HepG2 (cell line): ENCODE measurements around the gene MYO1E. TPM values are rescaled to one million over a fixed set of nuclear protein-coding genes. Genes with fewer than 3 reads are reported as not detected.

Experiments used
- ATAC-seq: fragments of 200-7000 bp; cut with Tn5 transposase; 3 replicates; pipeline ENCODE4 v1.9.1; 2020; ENCODE audit warnings: mild to moderate bottlenecking, moderate library complexity
- BruUV-seq: library from RNA; stranded (reverse); fragments of 400-500 nt; replicated peaks from 2 replicates; lab custom pipeline; 2021; lab: Mats Ljungman, UMichigan
- CTCF ChIA-PET: fragments of 300-600 bp; formaldehyde crosslinking; extraction: SDS; loops from one replicate; lab custom pipeline; 2021; ENCODE audit warnings: low total read pairs, inconsistent platforms, low intra/inter-chr PET ratio; lab: Yijun Ruan, JAX
- POLR2A ChIA-PET: fragments of 350-600 bp; sonication (Branson Sonifier 250); formaldehyde crosslinking; loops from one replicate; lab custom pipeline; 2020; ENCODE audit warnings: antibody characterized with exemption, inconsistent platforms; lab: Yijun Ruan, JAX
- DNase-seq: peaks from one replicate; pipeline ENCODE4 v3.0.0-alpha.2; 2015; ENCODE audit warnings: low spot score
- FAIRE-seq: peaks from 3 replicates; lab custom pipeline; 2011; peaks lifted over from hg19 to GRCh38; lab: Jason Lieb, UNC
- H2AFZ ChIP-seq: one replicate; pipeline ENCODE4 v1.6.1; 2011; ENCODE audit warnings: low read length, inconsistent platforms
- H3K27ac ChIP-seq: fragments of 300-600 bp; 3 replicates; pipeline ENCODE4 v1.8.0; 2011; ENCODE audit warnings: mixed run types, mild to moderate bottlenecking, mixed read lengths, low read length, inconsistent platforms; ENCODE audit not compliant: insufficient read depth; ENCODE audit errors: extremely low read length
- H3K27me3 ChIP-seq, 2 experiments: fragments of 200-600 bp in 1 of 2; 2 replicates in 1 of 2; 3 replicates in 1 of 2; pipeline versions ENCODE4 v1.6.0 to v1.8.0; 2011; ENCODE audit warnings: low read length in 2 of 2, mild to moderate bottlenecking in 2 of 2, moderate library complexity in 2 of 2, inconsistent platforms in 1 of 2; ENCODE audit not compliant: insufficient read depth in 2 of 2, control insufficient read depth in 1 of 2
- H3K36me3 ChIP-seq, 2 experiments: fragments of 200-600 bp in 1 of 2; replicated peaks in 1 of 2; 2 replicates in 1 of 2; 3 replicates in 1 of 2; pipeline versions ENCODE4 v1.5.1 to v1.8.0; 2011; ENCODE audit warnings: low read length in 2 of 2, inconsistent platforms in 1 of 2; ENCODE audit not compliant: insufficient read depth in 2 of 2, control insufficient read depth in 1 of 2
- H3K4me1 ChIP-seq: 2 replicates; pipeline ENCODE4 v1.5.1; 2012; ENCODE audit warnings: low read length, inconsistent platforms; ENCODE audit not compliant: insufficient read depth
- H3K4me2 ChIP-seq: 2 replicates; pipeline ENCODE4 v1.6.0; 2011; ENCODE audit warnings: low read depth, low read length, inconsistent platforms
- H3K4me3 ChIP-seq, 3 experiments: fragments of 200-600 bp in 1 of 3; sonication (generic), shearing (Covaris generic) in 1 of 3; replicated peaks in 1 of 3; 2 replicates each; pipeline ENCODE4 v1.5.1; 2011 to 2016; ENCODE audit warnings: low read length in 3 of 3, inconsistent platforms in 2 of 3, low read depth in 2 of 3, mild to moderate bottlenecking in 2 of 3, control low read depth in 1 of 3, mixed read lengths in 1 of 3; ENCODE audit not compliant: insufficient read depth in 1 of 3
- H3K79me2 ChIP-seq: one replicate; pipeline ENCODE4 v1.6.1; 2011; ENCODE audit warnings: low read length, inconsistent platforms; ENCODE audit not compliant: insufficient read depth
- H3K9ac ChIP-seq: 2 replicates; pipeline ENCODE4 v1.6.0; 2011; ENCODE audit warnings: mild to moderate bottlenecking, low read depth, low read length, inconsistent platforms; ENCODE audit not compliant: insufficient read depth
- H3K9me3 ChIP-seq: 2 replicates; pipeline ENCODE4 v1.5.1; 2012; ENCODE audit warnings: mild to moderate bottlenecking, low read length
- H4K20me1 ChIP-seq: 2 replicates; pipeline ENCODE4 v1.6.0; 2011; ENCODE audit warnings: inconsistent platforms, mild to moderate bottlenecking, low read length, moderate library complexity; ENCODE audit not compliant: insufficient read depth
- BRF2 ChIP-seq: sonication (generic); formaldehyde crosslinking; IDR thresholded peaks from 2 replicates; pipeline ENCODE4 v1.8.1; 2022; ENCODE audit warnings: mild to moderate bottlenecking, missing genetic modification reagents
- ELF3 ChIP-seq: IDR thresholded peaks from 2 replicates; pipeline ENCODE4 v1.6.1; 2016; ENCODE audit warnings: missing genetic modification reagents, missing compliant biosample characterization
- FOXC1 ChIP-seq: sonication (generic); formaldehyde crosslinking; IDR thresholded peaks from 2 replicates; pipeline ENCODE4 v1.8.0; 2022; ENCODE audit warnings: mild to moderate bottlenecking, missing genetic modification reagents, borderline replicate concordance
- FOXP4 ChIP-seq: sonication (generic); formaldehyde crosslinking; IDR thresholded peaks from 2 replicates; pipeline ENCODE4 v1.4.0; 2020; ENCODE audit warnings: missing genetic modification reagents
- NFIB ChIP-seq: sonication (generic); formaldehyde crosslinking; IDR thresholded peaks from 2 replicates; pipeline ENCODE4 v1.9.0; 2021; ENCODE audit warnings: missing genetic modification reagents, mild to moderate bottlenecking, borderline replicate concordance
- SMYD3 ChIP-seq: sonication (generic); formaldehyde crosslinking; IDR thresholded peaks from 2 replicates; pipeline ENCODE4 v1.8.1; 2023; ENCODE audit warnings: mild to moderate bottlenecking, missing genetic modification reagents
- ZNF446 ChIP-seq: sonication (generic); formaldehyde crosslinking; IDR thresholded peaks from 2 replicates; pipeline ENCODE4 v1.5.0; 2020; ENCODE audit warnings: mild to moderate bottlenecking, missing genetic modification reagents
- ZNF567 ChIP-seq: sonication (generic); formaldehyde crosslinking; IDR thresholded peaks from 2 replicates; pipeline ENCODE4 v1.8.1; 2023; ENCODE audit warnings: mild to moderate bottlenecking, missing genetic modification reagents, borderline replicate concordance
- ZNF879 ChIP-seq: sonication (generic); formaldehyde crosslinking; IDR thresholded peaks from 2 replicates; pipeline ENCODE4 v1.8.1; 2023; ENCODE audit warnings: missing genetic modification reagents
- in situ Hi-C: cut with HindIII; loops from 2 replicates; pipeline ENCODE4 v1.10.0; 2017; ENCODE audit warnings: low pct_unique_long_range_greater_than_20kb; ENCODE audit not compliant: extremely low pct_ligation_motif_present
- intact Hi-C: fragments of 100-400 bp; cut with micrococcal nuclease; formaldehyde crosslinking; loops from one replicate; pipeline ENCODE4 v1.10.0; 2022; ENCODE audit not compliant: unreplicated experiment
- polyA plus RNA-seq, 8 experiments: library from polyadenylated mRNA; depleted of rRNA in 3 of 8; stranded (reverse) in 7 of 8; unstranded in 1 of 8; fragments of >200 nt; fragmentation: Illumina TruSeq in 4 of 8; extraction: Trizol in 4 of 8; gene quantifications; 2 replicates each; pipeline versions ENCODE4 v1.2.1 to v1.2.3, GENCODE V29; 2011 to 2016; ENCODE audit warnings: low read depth in 4 of 8, missing spikeins in 1 of 8, mixed read lengths in 1 of 8; ENCODE audit not compliant: insufficient read depth in 1 of 8
- total RNA-seq, 5 experiments: library from RNA; depleted of rRNA; stranded (reverse); fragments of >200 nt; fragmentation: Illumina TruSeq; extraction: Trizol; gene quantifications; 2 replicates each; pipeline ENCODE4 v1.2.3, GENCODE V29; 2016; ENCODE audit warnings: low read depth in 1 of 5
- TF ChIP-seq, protein P1 (sequence below): IDR thresholded peaks from 2 replicates; pipeline ENCODE4 v1.4.0; 2020; ENCODE audit warnings: mild to moderate bottlenecking, missing genetic modification reagents
- TF ChIP-seq, protein P2 (sequence below): sonication (generic); formaldehyde crosslinking; IDR thresholded peaks from 2 replicates; pipeline ENCODE4 v1.8.1; 2022; ENCODE audit warnings: low read depth, mild to moderate bottlenecking, missing genetic modification reagents
- TF ChIP-seq, protein P3 (sequence below): sonication (generic); formaldehyde crosslinking; IDR thresholded peaks from 2 replicates; pipeline ENCODE4 v1.4.0; 2020; ENCODE audit warnings: mild to moderate bottlenecking, missing genetic modification reagents

MYO1E gene
- total and polyA plus RNA-seq, 2 of the 13 experiments (the other 11 are each of a cell fraction or from before 2014, with no cell fraction given), result 15.7 to 25.1 TPM

DNA sequence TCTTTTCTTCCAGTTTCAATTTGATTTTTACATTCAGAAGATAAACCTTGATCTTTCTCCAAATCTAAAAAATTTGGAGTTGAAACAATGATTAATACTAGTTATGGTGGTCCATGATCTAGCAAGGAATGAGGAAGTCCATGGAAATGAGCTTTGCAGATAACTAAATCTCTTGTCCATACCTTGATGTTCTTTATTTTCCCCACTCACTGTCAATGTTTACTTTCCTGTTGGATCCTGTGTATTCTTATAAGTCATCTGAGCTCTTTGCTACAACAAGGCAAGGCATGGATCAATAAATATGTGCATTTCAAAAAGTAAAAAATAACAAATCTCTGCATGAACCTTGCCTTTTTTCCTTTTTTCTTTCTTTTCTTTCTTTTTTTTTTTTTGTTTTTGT is 6.2 kb upstream of the MYO1E start:
- POLR2A ChIA-PET, result no interaction called here
- Histone ChIP-seq H2AFZ (no peak overlapping the region), H4K20me1 (no peaks in the 10 kb centered on the region), H3K27me3 (no peaks in the 10 kb centered on the region; a peak in 1 of 5 replicates), H3K9ac (no peak overlapping the region), H3K4me1 (peaks cover 23% of the 10 kb centered on the region), H3K27ac (no peak overlapping the region), H3K79me2 (no peaks in the 10 kb centered on the region), H3K36me3 (no peaks in the 10 kb centered on the region), H3K9me3 (no peaks in the 10 kb centered on the region), H3K4me2 (no peak overlapping the region), H3K4me3 (no peak overlapping the region)
- CTCF ChIA-PET, result no interaction called here
- ATAC-seq (no peak), DNase-seq (no peak), FAIRE-seq (no peak)
- no TSS peak for BruUV-seq
- in situ Hi-C loops, result no loop called here
- intact Hi-C loops, result no loop called here
- TF ChIP-seq, protein P1, sequence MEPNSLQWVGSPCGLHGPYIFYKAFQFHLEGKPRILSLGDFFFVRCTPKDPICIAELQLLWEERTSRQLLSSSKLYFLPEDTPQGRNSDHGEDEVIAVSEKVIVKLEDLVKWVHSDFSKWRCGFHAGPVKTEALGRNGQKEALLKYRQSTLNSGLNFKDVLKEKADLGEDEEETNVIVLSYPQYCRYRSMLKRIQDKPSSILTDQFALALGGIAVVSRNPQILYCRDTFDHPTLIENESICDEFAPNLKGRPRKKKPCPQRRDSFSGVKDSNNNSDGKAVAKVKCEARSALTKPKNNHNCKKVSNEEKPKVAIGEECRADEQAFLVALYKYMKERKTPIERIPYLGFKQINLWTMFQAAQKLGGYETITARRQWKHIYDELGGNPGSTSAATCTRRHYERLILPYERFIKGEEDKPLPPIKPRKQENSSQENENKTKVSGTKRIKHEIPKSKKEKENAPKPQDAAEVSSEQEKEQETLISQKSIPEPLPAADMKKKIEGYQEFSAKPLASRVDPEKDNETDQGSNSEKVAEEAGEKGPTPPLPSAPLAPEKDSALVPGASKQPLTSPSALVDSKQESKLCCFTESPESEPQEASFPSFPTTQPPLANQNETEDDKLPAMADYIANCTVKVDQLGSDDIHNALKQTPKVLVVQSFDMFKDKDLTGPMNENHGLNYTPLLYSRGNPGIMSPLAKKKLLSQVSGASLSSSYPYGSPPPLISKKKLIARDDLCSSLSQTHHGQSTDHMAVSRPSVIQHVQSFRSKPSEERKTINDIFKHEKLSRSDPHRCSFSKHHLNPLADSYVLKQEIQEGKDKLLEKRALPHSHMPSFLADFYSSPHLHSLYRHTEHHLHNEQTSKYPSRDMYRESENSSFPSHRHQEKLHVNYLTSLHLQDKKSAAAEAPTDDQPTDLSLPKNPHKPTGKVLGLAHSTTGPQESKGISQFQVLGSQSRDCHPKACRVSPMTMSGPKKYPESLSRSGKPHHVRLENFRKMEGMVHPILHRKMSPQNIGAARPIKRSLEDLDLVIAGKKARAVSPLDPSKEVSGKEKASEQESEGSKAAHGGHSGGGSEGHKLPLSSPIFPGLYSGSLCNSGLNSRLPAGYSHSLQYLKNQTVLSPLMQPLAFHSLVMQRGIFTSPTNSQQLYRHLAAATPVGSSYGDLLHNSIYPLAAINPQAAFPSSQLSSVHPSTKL (CRISPR knock-in tag), result peak; percentile 41
- no peak for TF ChIP-seq ZNF446
- no peak for TF ChIP-seq FOXC1
- TF ChIP-seq, protein P2, sequence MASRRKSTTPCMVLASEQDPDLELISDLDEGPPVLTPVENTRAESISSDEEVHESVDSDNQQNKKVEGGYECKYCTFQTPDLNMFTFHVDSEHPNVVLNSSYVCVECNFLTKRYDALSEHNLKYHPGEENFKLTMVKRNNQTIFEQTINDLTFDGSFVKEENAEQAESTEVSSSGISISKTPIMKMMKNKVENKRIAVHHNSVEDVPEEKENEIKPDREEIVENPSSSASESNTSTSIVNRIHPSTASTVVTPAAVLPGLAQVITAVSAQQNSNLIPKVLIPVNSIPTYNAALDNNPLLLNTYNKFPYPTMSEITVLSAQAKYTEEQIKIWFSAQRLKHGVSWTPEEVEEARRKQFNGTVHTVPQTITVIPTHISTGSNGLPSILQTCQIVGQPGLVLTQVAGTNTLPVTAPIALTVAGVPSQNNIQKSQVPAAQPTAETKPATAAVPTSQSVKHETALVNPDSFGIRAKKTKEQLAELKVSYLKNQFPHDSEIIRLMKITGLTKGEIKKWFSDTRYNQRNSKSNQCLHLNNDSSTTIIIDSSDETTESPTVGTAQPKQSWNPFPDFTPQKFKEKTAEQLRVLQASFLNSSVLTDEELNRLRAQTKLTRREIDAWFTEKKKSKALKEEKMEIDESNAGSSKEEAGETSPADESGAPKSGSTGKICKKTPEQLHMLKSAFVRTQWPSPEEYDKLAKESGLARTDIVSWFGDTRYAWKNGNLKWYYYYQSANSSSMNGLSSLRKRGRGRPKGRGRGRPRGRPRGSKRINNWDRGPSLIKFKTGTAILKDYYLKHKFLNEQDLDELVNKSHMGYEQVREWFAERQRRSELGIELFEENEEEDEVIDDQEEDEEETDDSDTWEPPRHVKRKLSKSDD (CRISPR knock-in tag), result no peak
- TF ChIP-seq ZNF567, result no peak
- peak; percentile 78 for TF ChIP-seq ELF3 (CRISPR knock-in tag)
- TF ChIP-seq BRF2 (CRISPR knock-in tag), result no peak
- TF ChIP-seq SMYD3 (CRISPR knock-in tag), result no peak
- TF ChIP-seq, protein P3, sequence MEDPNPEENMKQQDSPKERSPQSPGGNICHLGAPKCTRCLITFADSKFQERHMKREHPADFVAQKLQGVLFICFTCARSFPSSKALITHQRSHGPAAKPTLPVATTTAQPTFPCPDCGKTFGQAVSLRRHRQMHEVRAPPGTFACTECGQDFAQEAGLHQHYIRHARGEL, result no peak
- TF ChIP-seq NFIB (CRISPR knock-in tag), result no peak
- TF ChIP-seq ZNF879 (CRISPR knock-in tag), result no peak
- TF ChIP-seq FOXP4 (CRISPR knock-in tag), result 0 out of 2 replicates have a peak, but pooled peaks have one; percentile 14
